A673 (cell line): ENCODE data around the gene QPCTL.

Experiments
- EZH2 ChIP-seq: fragments of 200-600 bp; sonication (generic); IDR thresholded peaks from 2 replicates; pipeline ENCODE4 v1.6.1; 2017; ENCODE audit warnings: borderline replicate concordance, low read depth, mild to moderate bottlenecking, mixed read lengths, antibody characterized with exemption, low read length; ENCODE audit not compliant: poor library complexity, severe bottlenecking
- TF ChIP-seq, protein P1 (sequence below): fragments of 300-800, 200-600 bp; sonication (generic); conservative IDR thresholded peaks from 2 replicates; pipeline ENCODE4 v1.5.1; 2017; ENCODE audit warnings: low read depth, mild to moderate bottlenecking, antibody characterized with exemption, low read length, moderate library complexity, mixed read lengths

GRCh38 chr19:45742969-45743368 is 50.5 kb downstream of the QPCTL start:
- TF ChIP-seq, protein P1, sequence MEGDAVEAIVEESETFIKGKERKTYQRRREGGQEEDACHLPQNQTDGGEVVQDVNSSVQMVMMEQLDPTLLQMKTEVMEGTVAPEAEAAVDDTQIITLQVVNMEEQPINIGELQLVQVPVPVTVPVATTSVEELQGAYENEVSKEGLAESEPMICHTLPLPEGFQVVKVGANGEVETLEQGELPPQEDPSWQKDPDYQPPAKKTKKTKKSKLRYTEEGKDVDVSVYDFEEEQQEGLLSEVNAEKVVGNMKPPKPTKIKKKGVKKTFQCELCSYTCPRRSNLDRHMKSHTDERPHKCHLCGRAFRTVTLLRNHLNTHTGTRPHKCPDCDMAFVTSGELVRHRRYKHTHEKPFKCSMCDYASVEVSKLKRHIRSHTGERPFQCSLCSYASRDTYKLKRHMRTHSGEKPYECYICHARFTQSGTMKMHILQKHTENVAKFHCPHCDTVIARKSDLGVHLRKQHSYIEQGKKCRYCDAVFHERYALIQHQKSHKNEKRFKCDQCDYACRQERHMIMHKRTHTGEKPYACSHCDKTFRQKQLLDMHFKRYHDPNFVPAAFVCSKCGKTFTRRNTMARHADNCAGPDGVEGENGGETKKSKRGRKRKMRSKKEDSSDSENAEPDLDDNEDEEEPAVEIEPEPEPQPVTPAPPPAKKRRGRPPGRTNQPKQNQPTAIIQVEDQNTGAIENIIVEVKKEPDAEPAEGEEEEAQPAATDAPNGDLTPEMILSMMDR, result no peak
- TF ChIP-seq EZH2, result no peak
